ENCODE data around the gene C17orf100.
A peak's percentile ranks its signal among the peaks of the same experiment; 100 is the strongest.

The C17orf100 gene

GRCh38 chr17:6695051-6695450 lies 43.5 kb downstream of the C17orf100 start:
- no peak for DNase-seq

GRCh38 chr17:6695565-6695964 lies 44.0 kb downstream of the C17orf100 start:
- no peak for DNase-seq

GRCh38 chr17:6696906-6697305 lies 45.3 kb downstream of the C17orf100 start:
- no peak for DNase-seq

- DNase-seq = no peak
Measured at GRCh38 chr17:6698004-6698403, 46.4 kb downstream of the C17orf100 start.

GRCh38 chr17:6699997-6700947 lies 48.7 kb downstream of the C17orf100 start:
- DNase-seq = no peak

- DNase-seq = no peak
Measured at GRCh38 chr17:6700948-6701307, 49.4 kb downstream of the C17orf100 start.

GRCh38 chr17:6701719-6702118 lies 50.2 kb downstream of the C17orf100 start:
- DNase-seq = peak; percentile 59 to 83 (median 71)

- no peak for DNase-seq
Measured at GRCh38 chr17:6702567-6703215, 51.1 kb downstream of the C17orf100 start.

All from suppressor macrophage (primary cell).